ENCODE data around the gene GNA15.
"Not testable (repeated sequence)": the region's sequence is repeated elsewhere in the genome, so short reads cannot be mapped to it uniquely, and the experiment has no call there.

The GNA15 gene

DNA sequence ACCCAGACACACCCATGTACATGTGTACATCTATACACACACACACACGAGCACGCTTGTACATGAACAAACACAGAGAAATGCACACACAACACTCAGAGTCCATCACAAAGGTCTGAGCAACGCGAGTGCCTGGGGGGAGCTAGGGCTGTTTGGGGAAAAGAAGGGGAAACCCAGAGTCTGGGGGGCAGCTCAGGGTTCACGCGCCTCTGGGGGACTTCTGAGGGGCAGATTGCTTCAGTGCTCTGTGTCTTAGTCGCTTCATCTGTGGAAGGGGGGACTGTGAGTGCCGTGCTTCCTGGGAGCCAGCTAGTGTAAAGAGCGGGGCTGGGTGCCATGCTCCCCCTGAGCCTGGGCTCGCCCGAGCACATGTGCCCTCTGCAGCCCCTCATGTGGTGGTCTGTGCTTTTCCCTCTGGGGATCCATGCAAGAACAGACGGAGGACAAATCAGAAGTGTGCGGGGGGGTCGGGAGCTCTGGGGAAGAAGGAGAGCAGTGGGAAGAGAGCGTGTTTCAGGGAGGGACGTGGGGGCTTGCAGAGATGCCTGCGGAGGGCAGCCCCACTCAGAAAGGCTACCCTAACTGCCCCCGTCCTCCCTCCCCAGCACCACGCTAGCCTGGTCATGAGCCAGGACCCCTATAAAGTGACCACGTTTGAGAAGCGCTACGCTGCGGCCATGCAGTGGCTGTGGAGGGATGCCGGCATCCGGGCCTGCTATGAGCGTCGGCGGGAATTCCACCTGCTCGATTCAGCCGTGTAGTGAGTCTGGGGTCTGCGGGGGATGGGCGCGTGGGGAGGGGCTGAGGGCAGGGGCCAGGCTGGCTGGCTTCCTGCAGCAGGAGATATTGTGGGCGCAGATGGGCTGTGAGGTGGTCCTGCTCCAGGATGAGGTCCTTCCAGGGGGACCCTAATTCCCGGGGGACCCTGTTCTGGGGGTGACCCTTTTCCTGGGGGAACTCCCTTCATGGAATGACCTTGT is 14.0 kb downstream of the GNA15 start:
- DNase-seq (ENCODE audit: low read depth) = no peak

DNA sequence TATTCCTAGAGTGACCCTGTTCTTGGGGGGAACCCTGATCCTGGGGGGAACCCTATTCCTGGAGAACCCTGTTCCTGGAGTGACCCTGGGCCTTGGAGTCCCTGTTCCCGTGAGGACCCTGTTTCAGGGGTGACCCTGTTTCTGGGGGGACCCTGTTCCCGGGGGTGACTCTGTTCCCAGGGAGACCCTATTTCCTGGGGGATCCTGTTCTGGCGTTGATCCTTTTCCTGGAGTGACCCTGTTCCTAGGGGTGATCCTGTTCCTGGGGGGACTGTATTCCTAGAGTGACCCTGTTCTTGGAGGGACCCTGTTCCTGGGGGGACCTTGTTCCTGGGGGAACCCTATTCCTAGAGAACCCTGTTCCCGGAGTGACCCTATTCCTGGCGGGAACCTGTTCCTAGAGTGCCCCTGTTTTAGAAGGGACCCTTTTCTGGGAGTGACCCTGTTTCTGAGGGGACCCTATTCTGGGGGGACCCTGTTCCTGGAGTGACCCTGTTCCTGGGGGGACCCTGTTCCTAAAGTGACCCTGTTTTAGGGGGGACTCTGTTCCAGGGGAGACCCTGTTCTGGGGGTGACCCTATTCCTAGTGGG is 15.0 kb downstream of the GNA15 start:
- no peak for DNase-seq (ENCODE audit: low read depth)

DNA sequence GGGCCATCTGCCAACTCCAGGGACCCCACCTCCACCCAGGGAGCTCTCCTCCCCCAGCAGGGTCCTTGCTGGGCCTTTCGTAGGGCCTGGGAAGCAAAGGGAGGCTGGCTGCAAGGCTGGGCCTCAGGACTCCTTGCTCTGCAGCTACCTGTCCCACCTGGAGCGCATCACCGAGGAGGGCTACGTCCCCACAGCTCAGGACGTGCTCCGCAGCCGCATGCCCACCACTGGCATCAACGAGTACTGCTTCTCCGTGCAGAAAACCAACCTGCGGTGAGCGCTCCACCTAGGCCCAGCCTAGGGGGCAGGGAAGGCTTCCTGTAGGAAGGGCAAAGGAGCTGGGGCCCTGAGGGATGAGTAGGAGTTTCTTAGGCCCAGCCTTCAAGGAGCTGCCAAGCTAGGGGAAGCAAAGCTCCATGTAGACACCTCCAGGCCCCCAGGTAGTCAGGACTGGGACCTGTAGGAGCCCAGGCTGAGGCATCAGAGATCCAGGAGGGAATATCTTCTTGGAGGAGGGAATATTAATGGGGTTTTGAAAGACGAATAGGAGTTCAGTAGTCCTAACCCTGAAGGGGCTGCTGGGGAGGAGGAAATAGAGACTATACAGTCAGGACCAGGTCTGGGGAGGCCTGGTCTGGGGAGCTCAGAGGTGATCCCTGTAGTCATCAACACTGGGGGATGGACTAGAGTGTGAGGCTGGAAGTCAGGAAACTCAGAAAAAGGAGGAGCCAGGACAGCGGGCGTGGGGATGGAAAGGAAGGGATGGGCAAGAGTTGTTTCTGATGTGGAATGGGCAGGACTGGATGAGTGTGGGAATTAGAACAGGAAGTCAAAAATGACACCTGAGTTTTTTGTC is 16.0 kb downstream of the GNA15 start:
- DNase-seq (ENCODE audit: low read depth) = peak; percentile 42

DNA sequence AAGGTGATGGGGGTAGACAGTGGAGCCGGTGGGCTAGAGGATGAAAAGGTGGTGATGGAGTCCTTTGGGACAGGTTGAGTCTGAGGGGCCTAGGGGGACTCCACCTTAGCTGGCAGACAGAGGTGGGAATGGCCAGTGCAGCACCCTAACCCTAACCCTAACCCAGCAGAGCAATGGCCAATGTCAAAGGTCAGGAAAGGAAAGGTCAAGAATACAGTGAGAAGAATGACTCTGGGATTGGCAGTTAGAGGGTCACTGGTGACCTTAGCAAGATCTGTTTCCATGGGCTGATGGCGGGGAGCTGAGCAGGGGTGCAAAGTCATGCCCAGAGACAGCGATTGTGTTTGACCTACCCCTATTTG is 16.6 kb downstream of the GNA15 start:
- DNase-seq (ENCODE audit: low read depth) = no peak

DNA sequence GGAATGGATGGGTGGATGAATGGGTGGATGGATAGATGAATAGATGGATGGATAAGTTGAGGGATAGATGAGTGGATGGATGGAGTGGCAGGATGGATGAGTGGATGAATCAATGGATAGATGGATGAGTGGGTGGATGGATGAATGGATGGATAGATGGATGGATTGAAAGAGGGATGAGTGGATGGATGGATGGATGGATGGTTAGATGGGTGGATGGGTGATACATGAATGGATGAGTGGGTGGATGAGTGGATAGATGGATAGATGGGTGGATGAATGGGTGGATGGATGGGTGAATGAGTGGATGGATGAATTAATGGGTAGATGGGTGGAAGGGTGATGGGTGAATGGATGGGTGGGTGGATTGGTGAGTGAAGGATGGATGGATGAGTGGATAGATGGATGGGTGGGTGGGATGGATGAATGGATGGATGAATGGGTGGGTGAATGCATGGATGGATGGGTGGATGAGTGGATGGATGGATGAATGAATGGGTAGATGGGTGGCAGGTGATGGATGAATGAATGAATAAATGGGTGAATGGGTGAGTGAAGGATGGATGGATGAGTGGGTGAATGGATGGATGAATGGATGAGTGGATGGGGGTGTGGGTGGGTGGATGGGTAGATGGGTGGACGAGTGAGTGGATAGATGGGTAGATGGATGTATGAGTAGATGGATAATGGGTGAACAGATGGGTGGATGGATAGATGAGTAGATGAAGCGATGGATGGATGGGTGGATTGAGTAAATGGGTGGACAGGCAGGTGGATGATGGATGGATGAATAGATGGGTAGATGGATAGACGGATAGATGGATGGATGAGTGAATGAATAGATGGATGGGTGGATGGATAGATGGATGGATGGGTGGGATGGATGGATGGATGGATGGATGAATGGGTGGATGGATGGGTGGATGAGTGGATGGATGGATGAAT is 17.7 kb downstream of the GNA15 start:
- DNase-seq (ENCODE audit: low read depth) = no peak

DNA sequence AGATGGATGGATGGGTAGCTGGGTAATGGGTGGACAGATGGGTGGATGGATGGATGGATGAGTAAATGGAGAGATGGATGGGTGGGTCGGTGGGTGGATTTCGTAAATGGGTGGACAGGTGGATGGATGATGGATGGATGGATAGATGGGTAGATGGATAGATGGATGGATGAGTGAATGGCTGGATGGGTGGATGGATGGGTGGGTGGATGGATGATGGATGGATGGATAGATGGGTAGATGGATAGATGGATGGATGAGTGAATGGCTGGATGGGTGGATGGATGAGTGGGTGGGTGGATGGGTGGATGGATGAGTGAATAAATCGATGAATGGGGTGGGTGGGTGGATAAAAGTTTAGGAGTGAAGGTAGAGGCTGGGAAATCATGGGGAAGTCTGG is 18.6 kb downstream of the GNA15 start:
- not testable (repeated sequence) for DNase-seq (ENCODE audit: low read depth)

DNA sequence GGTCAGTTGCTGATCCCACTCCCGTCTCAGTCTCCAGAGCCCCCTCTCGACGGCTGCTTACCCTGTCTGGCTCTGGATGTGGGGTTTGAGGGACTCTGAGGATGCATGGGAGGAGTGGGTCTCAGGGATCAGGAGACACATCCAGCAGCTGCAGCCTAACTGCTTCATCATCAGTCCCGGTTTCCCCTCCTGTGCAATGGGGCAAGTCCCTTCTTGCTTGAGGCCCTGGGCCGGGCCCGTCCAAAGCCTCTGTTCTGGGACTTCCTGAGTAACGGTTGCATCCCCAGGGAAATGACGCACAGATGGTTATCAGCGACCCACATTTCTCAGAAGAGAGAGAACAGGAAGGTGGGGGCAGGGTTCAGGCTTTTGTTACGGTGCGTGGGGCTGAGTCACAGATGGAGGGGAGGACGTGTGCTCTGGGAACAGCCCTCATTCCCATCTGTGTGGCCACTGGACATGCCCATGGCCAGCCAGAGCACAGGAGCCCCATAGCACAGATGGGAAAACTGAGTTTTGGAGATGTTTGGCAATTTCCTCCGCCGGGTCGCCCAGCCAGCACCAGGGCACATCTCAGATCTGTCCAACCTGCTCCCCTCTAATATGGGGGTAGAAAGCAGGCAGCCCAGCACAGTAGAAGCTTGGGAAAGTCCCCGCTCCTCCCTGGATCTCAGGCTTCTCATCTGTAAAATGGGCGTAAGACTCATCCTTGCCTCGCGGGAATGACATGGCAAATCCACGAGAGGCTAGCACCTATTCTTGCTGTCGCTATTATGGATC is 19.3 kb downstream of the GNA15 start:
- DNase-seq (ENCODE audit: low read depth) = peak; percentile 100

DNA sequence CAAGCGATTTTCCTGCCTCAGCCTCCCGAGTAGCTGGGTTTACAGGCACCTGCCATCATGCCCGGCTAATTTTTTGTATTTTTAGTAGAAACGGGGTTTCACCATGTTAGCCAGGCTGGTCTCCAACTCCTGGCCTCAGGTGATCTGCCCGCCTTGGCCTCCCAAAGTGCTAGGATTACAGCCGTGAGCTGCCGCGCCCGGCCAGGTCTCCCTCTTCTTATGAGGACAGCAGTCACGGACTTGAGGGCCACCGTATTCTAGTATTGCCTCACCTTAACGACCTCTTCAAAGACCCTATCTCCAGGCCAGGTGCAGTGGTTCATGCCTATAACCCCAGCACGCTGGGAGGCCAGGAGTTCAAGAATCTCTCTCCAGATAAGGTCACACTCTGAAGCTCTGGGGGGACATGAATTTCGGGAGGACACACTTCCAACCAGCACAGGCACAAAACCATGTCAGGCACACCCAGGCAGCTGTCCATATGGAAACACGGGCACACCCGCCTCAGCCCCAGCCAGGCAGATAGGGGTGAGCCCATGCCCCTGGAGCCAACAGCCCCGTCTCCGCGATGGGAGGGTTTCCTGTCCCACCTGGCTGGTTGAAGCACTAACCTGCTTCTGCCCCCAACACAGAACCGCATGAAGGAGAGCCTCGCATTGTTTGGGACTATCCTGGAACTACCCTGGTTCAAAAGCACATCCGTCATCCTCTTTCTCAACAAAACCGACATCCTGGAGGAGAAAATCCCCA is 21.4 kb downstream of the GNA15 start:
- DNase-seq (ENCODE audit: low read depth) = no peak

DNA sequence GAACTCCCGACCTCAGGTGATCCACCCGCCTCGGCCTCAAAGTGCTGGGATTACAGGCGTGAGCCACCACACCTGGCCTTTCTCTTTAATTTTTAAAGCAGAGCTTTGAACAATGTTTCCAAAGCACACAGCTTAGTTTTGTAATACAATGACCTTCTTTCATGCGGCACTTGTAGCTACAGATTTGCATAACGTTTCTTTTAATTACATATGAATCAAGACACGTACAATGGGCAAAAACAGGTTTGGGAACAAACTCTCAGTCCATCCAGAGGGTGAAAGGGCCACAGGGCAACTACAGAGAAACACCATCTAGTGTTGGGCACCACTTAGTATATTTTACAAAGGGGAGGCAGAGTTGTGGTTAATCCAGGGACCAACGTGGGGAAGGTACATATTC is 23.7 kb downstream of the GNA15 start:
- DNase-seq (ENCODE audit: low read depth) = no peak

DNA sequence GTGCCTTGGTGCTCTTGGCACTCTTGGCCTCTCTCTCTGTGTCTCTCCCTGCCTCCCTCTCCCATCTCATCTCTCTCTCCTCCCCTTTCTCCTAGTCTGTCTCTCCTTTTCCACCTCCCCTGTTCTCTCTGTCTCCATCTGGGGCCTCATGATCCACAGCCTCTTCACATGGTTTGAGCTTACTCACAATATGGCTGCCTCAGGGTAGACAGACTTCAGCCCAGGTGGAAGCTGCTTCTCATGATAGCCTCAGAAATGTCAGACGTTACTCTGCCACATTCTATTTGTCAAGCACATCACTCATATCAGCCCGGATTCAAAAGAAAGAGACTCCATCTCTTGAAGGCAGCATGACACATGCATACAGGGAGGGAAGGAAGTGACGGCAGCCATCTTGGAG is 24.4 kb downstream of the GNA15 start:
- no peak for DNase-seq (ENCODE audit: low read depth)

DNA sequence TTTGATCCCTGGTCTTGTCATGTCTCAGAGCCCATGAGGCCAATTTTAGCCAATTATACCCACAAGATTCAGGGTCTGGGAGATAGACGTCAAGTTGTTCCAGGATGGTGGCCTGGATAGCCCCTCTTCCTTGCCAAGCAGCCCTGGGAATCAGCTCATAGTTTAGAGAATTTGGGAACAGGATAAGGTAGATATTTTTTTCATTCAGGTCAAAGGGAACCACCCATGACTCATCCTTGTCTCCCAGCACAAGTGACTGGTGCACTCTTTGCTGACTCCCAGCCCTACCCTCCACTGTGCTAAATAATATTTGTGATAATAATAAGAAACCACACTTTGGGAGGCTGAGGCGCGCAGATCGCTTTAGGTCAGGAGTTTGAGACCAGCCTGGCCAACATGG is 25.6 kb downstream of the GNA15 start:
- DNase-seq (ENCODE audit: low read depth) = peak; percentile 46

DNA sequence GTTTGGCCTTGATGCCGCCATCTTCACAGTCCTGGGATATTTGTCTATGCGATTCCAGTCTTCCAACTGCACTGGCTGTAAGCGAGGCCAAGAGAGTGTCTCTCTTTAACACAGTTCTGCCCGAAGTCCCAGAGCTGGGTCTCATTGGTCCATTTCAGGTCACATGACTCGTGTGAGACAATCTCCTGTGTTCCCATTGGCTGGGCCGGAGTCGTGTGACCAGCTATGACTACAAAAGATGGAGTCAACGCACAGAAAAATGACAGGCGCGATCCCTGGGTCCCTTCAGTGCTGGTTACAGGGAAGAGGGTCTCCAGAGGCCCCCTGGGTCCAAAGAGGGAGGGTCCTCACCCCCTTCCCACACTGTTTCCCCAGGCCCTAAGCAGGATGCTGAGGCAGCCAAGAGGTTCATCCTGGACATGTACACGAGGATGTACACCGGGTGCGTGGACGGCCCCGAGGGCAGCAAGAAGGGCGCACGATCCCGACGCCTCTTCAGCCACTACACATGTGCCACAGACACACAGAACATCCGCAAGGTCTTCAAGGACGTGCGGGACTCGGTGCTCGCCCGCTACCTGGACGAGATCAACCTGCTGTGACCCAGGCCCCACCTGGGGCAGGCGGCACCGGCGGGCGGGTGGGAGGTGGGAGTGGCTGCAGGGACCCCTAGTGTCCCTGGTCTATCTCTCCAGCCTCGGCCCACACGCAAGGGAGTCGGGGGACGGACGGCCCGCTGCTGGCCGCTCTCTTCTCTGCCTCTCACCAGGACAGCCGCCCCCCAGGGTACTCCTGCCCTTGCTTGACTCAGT is 26.8 kb downstream of the GNA15 start:
- DNase-seq (ENCODE audit: low read depth) = no peak

DNA sequence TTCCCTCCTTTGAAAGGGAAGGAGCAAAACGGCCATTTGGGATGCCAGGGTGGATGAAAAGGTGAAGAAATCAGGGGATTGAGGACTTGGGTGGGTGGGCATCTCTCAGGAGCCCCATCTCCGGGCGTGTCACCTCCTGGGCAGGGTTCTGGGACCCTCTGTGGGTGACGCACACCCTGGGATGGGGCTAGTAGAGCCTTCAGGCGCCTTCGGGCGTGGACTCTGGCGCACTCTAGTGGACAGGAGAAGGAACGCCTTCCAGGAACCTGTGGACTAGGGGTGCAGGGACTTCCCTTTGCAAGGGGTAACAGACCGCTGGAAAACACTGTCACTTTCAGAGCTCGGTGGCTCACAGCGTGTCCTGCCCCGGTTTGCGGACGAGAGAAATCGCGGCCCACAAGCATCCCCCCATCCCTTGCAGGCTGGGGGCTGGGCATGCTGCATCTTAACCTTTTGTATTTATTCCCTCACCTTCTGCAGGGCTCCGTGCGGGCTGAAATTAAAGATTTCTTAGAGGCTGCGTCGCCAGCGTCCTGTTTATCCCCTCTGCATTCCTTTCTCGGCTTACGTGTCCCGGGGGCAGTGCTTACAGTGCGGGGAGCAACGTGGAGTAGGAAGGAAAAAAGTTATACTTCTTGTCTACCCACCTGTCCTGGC is 27.5 kb downstream of the GNA15 start:
- peak; percentile 66 for DNase-seq (ENCODE audit: low read depth)

DNA sequence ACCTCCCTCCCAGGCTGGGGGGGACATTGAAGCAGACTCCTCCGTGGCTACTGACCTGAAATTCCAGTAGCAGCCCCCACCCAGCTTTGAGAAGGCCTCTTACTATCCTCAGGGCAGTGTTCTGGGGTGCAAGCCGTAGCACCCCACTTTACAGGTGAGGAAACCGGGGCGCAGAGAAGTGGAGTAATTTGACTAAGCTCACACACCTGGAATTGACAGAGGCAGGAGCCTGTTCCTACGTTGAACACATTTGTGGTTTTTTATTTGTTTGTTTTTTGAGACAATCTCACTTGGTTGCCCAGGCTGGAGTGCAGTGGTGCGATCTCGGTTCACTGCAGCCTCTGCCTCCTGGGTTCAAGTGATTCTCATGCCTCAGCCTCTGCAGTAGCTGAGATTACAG is 28.1 kb downstream of the GNA15 start:
- DNase-seq (ENCODE audit: low read depth) = no peak

DNA sequence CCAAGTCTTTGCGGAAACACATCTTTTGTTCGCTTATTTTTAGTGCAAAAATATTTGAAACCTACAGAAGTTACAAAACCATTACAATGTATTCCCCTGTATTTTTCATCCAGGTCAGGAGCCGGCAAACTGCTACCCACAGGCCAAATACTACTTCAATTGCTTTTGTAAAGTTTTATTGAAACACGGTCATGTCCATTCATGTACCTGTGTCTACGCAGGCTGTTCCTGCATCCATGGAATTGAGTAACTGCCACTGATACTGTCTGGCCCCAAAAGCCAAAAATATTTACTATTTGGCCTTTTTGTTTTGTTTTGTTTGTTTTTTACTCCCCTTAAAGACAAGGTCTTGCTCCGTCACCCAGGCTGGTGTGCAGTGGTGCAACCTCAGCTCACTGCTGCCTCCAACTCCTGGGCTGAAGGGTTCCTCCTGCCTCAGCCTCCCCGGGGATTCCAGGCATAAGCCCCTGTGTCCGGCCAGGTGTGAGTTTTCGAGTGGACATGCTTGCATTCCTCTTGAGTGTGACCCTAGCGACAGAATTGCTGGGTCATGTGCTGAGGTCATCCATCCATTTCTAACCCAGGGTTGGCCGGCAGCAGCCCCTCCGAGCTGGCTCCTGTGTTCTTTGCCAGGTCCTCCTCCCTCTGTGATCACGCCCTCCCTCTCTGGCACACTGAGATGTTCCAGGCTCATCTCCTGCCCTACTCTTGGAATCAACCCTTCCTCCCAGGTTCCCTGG is 31.9 kb downstream of the GNA15 start:
- DNase-seq (ENCODE audit: low read depth) = no peak

DNA sequence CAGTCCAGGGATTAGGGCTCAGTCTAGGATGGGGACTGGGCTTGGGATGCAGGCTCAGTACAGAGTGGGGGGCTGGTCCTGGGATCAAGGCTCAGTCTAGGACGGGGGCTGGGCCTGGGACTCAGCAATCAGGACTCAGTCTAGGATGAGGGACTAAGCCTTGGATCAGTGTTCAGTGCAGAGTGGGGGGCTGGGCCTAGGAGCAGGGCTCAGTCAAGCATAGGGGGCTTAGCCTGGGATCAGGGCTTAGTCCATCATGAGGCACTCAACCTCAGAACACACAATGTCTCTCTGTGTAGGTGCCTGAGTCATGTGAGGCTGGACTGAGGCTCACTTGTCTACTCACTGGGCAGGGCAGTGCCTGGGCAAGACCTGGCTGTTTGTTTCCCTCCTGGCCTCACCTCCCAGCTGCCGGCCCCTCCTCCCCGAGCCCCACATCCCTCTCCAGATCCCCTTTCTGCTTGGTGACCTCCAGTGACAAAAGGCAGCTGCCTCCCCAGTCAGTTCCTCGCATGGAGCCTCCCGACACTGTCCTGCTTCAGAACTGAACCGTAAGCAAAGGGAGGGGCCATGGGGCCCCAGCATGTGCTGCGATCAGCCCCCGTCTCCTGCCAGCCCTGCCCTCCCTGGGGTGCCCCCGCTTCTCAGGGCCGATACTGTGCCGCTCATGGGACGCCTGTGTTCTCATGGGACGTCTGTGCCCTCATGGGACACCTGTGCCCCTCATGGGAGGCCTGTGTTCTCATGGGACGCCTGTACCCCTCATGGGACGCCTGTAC is 36.2 kb downstream of the GNA15 start:
- DNase-seq (ENCODE audit: low read depth) = no peak

DNA sequence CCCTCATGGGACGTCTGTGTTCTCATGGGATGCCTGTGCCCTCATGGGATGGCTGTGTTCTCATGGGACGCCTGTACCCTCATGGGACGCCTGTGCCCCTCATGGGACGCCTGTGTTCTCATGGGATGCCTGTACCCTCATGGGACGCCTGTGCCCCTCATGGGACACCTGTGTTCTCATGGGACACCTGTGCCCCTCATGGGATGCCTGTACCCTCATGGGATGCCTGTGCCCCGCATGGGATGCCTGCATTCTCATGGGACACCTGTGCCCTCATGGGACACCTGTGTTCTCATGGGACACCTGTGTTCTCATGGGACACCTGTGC is 36.8 kb downstream of the GNA15 start:
- DNase-seq (ENCODE audit: low read depth) = not testable (repeated sequence)
